GM12874 (cell line): ENCODE measurements around the gene SERINC3.

Source experiments
- CTCF ChIP-seq: IDR thresholded peaks from 2 replicates; pipeline ENCODE4 v1.5.1; 2011; ENCODE audit warnings: low read depth, mild to moderate bottlenecking, control low read depth, low read length, moderate library complexity; ENCODE audit not compliant: insufficient read depth

SERINC3 gene

GRCh38 chr20:44559302-44559701 lies 37.4 kb upstream of the SERINC3 start:
- no peak for TF ChIP-seq CTCF

DNA sequence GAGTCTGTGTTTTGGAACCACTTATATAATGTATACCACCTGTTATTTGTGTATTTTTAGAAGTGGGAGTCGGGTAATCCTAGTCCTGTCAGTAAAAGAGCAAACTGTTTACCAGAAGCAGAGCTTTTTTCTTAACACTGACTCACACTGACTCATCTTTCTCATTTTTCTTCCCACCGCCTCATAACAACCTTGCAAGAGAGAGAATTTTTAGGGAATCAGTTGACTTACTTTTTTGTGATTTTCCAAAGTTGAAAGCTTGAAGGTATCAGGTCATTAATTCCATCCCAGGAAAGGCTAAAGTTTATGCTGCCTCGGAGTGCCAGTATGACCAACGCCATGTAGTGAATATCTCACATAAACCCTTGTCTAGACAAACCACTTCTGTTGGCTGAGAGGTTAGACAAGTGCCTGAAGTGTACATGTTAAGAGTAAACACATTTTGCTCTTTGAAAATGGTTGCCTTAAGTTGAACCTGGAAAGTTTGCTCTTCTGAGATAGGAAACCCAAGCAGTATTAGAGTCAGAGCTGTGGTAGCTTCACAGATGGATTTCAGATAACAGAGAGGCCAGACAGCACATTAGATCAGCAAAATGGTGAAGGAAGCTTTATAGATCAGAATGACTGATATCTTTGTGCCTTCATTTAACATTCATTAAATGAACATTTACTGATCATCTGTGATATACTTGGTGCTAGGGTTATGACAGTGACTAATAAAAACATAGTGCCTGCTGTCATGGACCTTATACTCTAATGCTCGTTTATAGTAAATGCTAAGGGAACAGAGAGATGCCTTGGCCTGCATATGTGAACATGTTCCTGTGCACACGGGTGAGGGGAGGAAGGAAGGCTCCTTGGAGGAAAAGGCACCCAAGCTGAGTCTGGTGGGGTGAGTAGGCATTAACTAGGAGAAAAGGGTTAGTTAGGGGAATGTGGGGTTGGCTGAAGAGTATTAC lies 31.4 kb upstream of the SERINC3 start:
- no peak for TF ChIP-seq CTCF

DNA sequence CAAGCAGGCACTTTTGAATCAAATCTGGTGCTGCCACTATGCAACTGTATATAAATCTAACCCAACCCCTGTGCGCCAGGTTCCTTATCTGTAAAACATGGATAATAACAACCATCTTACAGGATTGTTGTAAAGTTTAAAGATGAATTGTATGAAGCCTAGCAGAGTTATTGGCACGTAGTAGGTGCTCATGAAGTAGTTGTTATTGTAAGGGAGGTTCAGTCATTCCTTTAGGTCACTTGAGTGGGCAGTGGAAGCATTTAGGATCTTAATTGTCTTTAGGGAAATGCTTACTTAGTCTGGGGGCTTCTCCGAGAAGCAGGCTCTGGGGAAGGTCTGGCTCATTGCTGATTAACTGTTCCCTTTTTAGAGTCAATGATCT lies 30.7 kb upstream of the SERINC3 start:
- TF ChIP-seq CTCF: no peak

GRCh38 chr20:44552050-44552449 lies 30.2 kb upstream of the SERINC3 start:
- no peak for TF ChIP-seq CTCF

- TF ChIP-seq CTCF: no peak
These were observed 27.3 kb upstream of the SERINC3 start for GRCh38 chr20:44549123-44549522.

GRCh38 chr20:44547419-44547818 lies 25.5 kb upstream of the SERINC3 start:
- no peak for TF ChIP-seq CTCF

- TF ChIP-seq CTCF: no peak
These were observed 22.4 kb upstream of the SERINC3 start for GRCh38 chr20:44544263-44544662.
